IPS DF 6.9 (cell line): Measurements from ENCODE around the gene PREX1.

Source experiments
- DNase-seq: peaks from one replicate; pipeline ENCODE4 v3.0.0-alpha.2; 2013; ENCODE audit warnings: low read depth, low spot score
- H3K27ac ChIP-seq: one replicate; pipeline ENCODE4 v1.5.1; 2013; ENCODE audit warnings: low read length, control low read depth
- H3K27me3 ChIP-seq: 2 replicates; pipeline ENCODE4 v1.6.1; 2013; ENCODE audit warnings: mild to moderate bottlenecking, low read length; ENCODE audit not compliant: control insufficient read depth, insufficient read depth
- H3K36me3 ChIP-seq: 2 replicates; pipeline ENCODE4 v1.6.1; 2013; ENCODE audit warnings: low read length; ENCODE audit not compliant: control insufficient read depth, insufficient read depth
- H3K4me1 ChIP-seq: 2 replicates; pipeline ENCODE4 v1.6.1; 2013; ENCODE audit warnings: low read length; ENCODE audit not compliant: control insufficient read depth, insufficient read depth
- H3K4me3 ChIP-seq: 2 replicates; pipeline ENCODE4 v1.5.1; 2013; ENCODE audit warnings: mild to moderate bottlenecking, low read length
- H3K9me3 ChIP-seq: 2 replicates; pipeline ENCODE4 v1.6.1; 2013; ENCODE audit warnings: low read length, inconsistent platforms; ENCODE audit not compliant: control insufficient read depth, insufficient read depth
- WGBS: extraction: QIAGEN DNeasy Blood & Tissue Kit; methylation state at CpG from one replicate; pipeline ENCODE4 v1.1.7; 2013; ENCODE audit warnings: mixed read lengths, missing lambda C conversion rate; ENCODE audit not compliant: insufficient read length, insufficient coverage; 5-methylcytosine and 5-hydroxymethylcytosine counted together

Gene PREX1

DNA sequence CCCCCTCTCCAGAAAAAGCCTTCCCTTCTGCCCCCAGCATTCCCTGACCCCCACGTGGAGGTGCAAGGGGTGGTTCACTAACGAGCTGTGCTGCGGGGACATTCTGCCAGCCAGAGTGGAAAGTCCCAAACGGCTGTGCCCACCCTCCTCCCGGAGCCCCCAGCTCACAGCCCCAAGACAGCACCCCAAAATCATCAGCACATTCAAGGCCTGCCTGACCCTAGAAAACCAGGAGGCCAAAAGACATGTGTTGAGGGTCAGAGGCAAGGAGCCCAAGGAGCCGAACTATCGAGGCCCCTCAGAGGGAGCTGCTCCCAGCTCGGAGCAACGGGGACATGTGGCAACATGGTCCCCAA is 197.9 kb downstream of the PREX1 start:
- H3K9me3 ChIP-seq: no peaks in the 10 kb centered on the region
- no peak overlapping the region for H3K4me3 ChIP-seq
- no peaks in the 10 kb centered on the region for H3K27me3 ChIP-seq
- no peaks in the 10 kb centered on the region for H3K36me3 ChIP-seq
- H3K27ac ChIP-seq: no peak overlapping the region
- H3K4me1 ChIP-seq: no peaks in the 10 kb centered on the region
- no peak for DNase-seq
- WGBS: no CpG with 5 or more reads among the region's 9 CpGs

DNA sequence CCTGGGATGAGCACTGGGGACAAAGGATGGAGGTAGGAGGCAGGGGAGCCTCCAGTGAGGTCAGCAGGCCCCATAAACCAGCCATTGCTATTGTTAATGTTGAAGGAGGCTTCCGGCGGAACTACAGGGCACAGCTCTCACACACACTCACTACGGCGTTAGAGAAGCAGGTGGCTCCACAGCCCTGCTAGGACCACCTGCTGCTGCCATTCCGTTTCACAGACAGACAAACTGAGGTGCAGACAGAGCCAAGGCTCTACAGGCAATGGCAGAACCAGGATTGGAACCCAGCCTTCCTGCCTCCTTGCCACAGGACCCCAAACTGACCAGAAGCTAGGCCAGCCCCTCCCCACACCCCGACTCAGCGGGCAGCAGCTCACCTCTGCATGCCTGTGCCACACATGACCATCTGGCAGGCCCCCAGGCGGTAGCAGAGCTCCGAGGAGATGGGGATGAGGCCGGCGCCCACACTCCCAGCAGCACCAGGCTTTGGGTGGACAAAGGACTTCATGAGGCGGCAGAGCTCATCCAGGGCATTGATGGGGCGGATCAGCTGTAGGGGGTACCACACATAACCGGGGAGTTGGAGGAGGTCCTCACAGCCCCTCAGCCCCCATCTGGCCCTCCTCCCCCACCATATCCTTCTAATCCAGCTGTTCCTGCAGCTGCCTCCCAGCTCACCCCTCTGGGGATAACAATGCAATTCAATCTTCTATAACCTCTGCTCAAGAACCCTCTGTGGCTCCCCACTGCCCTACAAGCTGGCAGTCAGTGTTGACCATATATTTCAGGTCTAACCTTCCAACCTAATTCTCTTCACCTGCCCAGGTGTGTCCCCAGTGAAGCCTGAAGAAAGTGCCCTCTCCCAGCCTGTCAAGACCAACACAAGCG is 198.5 kb downstream of the PREX1 start:
- H3K27me3 ChIP-seq: no peaks in the 10 kb centered on the region
- H3K27ac ChIP-seq: no peak overlapping the region
- H3K4me3 ChIP-seq: no peak overlapping the region
- no peaks in the 10 kb centered on the region for H3K4me1 ChIP-seq
- H3K36me3 ChIP-seq: no peaks in the 10 kb centered on the region
- DNase-seq: no peak
- no peaks in the 10 kb centered on the region for H3K9me3 ChIP-seq
- no CpG with 5 or more reads among the region's 15 CpGs for WGBS

DNA sequence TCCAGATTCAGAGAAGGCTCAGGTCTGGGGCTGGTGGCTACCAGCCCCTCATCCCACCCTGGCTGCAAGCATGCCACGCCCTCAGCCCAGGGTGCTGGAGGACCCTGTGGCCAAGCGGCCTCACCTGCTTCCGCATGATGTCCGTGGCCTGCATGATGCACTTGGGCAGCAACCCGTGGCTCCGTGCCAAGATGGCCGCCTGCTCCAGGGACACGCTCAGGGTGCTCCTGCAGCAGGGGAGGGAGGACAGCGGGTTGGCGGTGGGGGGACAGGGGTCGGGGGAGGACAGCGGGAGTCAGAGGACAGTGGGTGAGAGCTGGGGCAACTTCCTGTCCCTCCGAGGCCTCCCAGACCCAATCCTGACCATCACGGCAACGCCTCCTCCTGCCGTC is 200.1 kb downstream of the PREX1 start:
- no CpG with 5 or more reads among the region's 16 CpGs for WGBS
- Histone ChIP-seq H3K9me3 (no peaks in the 10 kb centered on the region), H3K27me3 (no peaks in the 10 kb centered on the region), H3K4me3 (no peak overlapping the region), H3K36me3 (no peaks in the 10 kb centered on the region), H3K4me1 (no peaks in the 10 kb centered on the region), H3K27ac (no peak overlapping the region)
- DNase-seq: no peak

DNA sequence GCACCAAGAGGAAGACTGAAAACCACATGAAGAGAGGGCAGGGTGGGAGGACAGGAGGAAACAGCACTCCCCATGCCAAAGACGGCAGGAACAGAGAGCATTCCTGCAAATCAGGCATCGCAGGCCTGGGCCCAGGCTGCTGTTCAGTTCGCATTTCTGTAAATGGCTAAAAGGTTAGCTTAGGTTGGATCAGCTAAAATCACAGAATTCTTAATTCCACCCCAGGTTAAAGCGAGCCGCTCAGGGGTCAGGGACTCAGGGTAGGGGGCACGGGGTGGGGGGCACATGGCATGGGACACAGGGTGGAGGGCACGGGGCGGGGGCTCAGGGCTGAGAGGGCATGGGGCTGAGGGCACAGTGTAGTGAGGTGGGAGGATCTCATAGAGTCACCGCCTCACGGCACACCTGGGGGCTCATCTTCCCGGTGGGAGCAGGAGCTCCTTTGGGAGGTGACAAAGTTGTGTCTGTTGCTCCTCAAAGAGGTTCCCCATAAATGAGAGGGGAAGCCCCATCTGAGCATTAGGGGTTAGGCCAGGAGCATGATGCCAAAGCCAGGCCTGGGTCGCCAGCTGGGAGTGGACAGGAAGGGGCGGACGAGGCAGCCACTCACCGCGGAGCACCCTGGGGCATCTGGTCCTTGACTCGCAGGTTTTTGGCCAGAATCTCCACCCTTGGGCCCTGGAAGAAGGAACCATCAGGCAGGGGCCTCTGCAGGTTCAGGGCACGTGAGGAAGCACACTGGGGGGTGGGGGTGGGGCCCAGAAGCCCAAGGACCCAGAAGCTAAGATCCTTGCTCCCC is 200.7 kb downstream of the PREX1 start:
- Histone ChIP-seq H3K27me3 (no peaks in the 10 kb centered on the region), H3K4me3 (no peak overlapping the region), H3K36me3 (no peaks in the 10 kb centered on the region), H3K27ac (no peak overlapping the region), H3K9me3 (no peaks in the 10 kb centered on the region), H3K4me1 (no peaks in the 10 kb centered on the region)
- DNase-seq: no peak
- WGBS: no CpG with 5 or more reads among the region's 18 CpGs

DNA sequence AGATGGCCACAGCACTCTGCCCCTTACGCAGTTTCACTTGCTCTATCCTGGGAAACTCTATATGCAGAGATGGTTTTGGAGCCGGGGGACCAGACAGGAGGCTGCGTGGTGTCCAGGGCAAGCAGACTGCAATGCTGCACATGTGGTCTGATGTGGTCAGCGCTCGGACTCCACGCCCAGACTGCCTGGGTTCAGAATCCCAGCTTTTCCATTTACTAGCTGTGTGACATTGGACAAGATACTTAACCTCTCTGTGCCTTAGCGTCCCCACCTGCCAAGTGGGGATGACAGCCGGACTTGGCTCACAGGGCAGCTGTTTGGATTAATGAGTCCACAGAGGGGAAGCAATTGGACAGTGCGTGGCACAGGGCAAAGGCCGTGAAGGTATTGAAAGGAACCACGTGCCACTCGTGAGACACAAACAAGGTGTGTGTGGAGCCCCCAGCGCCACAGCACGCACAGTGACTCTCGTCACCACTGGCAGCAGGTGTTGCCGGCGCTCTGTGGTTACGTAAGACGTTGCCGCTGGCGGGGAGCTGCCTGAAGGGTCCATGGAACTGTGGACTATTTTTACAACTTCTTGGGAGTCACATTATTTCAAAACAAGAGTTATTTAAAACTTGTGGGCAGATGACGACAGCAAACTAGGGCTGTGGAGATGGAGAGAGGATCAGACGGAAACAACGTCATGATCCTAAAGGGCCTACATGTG is 201.4 kb downstream of the PREX1 start:
- DNase-seq: no peak
- H3K4me3 ChIP-seq: no peak overlapping the region
- no peaks in the 10 kb centered on the region for H3K27me3 ChIP-seq
- no peak overlapping the region for H3K27ac ChIP-seq
- H3K36me3 ChIP-seq: no peaks in the 10 kb centered on the region
- no CpG with 5 or more reads among the region's 24 CpGs for WGBS
- no peaks in the 10 kb centered on the region for H3K9me3 ChIP-seq
- no peaks in the 10 kb centered on the region for H3K4me1 ChIP-seq

DNA sequence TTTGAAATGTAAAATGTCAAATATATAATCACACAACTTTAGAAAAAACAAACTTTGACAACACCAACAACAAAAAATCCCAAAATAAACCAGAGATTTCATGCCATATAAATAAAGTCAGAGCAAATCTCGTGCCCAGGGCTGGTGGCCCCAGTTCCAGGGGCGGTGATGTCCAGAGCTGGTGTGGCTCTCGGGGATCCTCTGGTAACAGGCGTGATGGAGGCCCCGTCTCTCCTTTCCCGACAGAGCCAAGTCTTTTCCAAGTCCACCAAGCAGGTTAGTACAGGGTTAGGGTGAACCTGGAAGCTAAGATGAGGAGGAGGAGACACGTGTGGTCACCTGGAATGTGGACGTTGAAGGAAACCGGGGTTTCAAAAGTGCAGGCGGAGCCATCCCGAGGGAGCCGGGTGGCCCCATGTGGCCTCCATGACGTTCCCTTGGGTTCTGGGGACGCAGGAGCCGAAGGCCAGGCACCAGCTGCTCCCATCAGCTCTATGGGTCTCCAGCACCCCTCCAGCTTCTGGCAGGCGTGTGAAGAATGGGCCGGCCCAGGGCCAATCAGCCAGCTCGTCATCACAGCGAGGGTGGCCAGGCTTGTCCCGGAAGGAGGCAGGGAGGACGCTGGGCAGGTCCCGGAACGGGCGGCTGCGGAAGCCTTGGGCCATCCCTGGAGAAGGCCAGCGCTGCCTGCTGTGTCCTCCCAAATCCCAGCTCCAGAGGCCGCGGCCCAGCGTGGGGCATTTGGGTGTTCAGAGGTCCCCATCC is 202.5 kb downstream of the PREX1 start:
- Histone ChIP-seq H3K27ac (no peak overlapping the region), H3K4me3 (no peak overlapping the region), H3K27me3 (no peaks in the 10 kb centered on the region), H3K9me3 (no peaks in the 10 kb centered on the region), H3K36me3 (no peaks in the 10 kb centered on the region), H3K4me1 (0 out of 2 replicates have a peak, but pooled peaks cover under 1% of the 10 kb centered on the region)
- WGBS: no CpG with 5 or more reads among the region's 29 CpGs
- no peak for DNase-seq

DNA sequence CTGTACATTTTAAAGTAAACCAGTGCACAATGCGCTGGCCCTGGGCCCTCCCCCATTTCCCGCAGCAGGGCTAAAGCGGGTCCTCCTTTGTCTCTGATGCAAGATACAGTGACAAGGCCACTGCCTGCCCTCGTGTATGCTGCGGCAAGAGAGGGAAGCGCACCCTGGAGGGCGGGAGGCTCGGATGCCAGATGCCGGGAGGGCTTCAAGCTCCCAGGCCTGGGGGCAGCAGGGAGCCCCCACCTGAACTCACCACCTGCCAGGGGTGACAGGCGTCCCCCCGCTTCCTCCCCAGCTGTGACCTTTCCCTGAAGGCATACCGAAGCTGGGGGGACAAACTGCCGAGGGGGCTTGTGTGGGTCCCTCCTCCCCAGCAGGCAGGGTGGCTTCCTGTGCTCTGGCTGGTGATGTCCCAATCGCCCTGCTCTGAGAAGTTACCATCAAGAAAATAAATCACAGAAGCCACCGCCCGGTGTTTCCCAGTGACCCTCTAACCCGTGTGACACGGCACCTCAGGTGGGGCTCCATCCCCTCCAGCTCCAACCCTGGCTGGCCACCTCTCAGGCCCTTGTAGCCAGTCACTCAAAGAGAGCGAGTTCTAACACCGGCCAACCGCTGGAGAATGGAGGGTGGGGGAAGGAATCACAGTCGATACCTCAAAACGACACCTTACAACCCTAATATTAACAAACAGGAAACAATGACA is 203.3 kb downstream of the PREX1 start:
- no peaks in the 10 kb centered on the region for H3K27me3 ChIP-seq
- WGBS: 100% methylated on average over 1 of the region's 23 CpGs
- no peaks in the 10 kb centered on the region for H3K36me3 ChIP-seq
- H3K4me1 ChIP-seq: 0 out of 2 replicates have a peak, but pooled peaks cover 2% of the 10 kb centered on the region
- no peak overlapping the region for H3K4me3 ChIP-seq
- H3K27ac ChIP-seq: no peak overlapping the region
- DNase-seq: no peak
- H3K9me3 ChIP-seq: no peaks in the 10 kb centered on the region

DNA sequence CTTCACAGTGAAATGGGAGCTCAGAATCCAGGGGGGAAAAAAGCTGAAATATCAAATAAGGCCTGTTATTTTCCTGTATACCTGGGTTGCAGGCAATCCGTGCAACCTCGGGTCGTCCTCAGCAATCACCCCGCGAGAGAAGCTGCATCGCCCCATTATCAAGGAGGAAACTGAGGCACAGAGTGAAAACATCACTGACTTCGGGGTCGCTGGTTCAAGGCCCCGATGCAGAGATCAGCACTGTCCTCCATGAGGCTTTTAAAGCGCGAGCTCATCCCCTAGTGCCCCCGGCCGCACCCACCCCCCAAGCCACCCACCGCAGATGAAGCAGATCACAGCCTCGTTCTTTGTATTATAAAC is 203.9 kb downstream of the PREX1 start:
- WGBS: no CpG with 5 or more reads among the region's 15 CpGs
- Histone ChIP-seq H3K27me3 (no peaks in the 10 kb centered on the region), H3K9me3 (no peaks in the 10 kb centered on the region), H3K4me1 (0 out of 2 replicates have a peak, but pooled peaks cover 2% of the 10 kb centered on the region), H3K36me3 (no peaks in the 10 kb centered on the region), H3K27ac (no peak overlapping the region), H3K4me3 (no peak overlapping the region)
- no peak for DNase-seq

DNA sequence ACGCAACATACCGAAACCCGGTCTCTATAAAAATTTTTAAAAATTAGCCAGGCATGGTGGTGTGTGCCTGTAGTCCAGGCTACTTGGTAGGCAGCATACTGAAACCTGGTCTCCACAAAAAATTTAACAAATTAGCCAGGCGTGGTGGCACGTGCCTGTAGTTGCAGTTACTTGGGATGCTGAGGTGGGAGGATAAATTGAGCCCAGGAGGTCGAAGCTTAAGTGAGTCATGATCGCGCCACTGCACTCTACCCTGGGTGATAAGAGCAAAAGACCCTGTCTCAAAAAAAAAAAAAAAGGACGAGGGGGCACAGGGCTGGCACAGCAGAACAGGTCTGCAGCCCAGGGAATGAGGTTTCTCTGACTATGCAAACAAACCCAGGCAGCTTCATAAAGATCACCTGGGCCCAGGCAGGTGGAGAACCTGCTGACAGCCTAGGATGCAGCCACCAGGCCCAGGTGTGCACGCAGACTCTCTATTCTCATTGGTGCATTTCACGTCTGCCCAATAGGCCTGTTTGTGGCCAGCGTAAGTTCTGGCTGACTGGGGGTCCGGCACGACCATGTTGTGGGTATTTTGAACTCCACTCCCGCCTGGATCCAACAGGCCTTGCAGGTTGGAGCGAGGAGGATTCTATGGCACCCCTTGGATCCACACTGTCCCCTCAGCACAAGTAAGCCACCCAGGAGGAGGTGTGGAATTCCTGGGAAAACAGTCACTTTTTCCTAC is 204.5 kb downstream of the PREX1 start:
- H3K27me3 ChIP-seq: no peaks in the 10 kb centered on the region
- no peak for DNase-seq
- H3K27ac ChIP-seq: no peak overlapping the region
- no CpG with 5 or more reads among the region's 16 CpGs for WGBS
- no peaks in the 10 kb centered on the region for H3K9me3 ChIP-seq
- H3K36me3 ChIP-seq: no peaks in the 10 kb centered on the region
- 0 out of 2 replicates have a peak, but pooled peaks cover 2% of the 10 kb centered on the region for H3K4me1 ChIP-seq
- no peak overlapping the region for H3K4me3 ChIP-seq
